GM12801 (cell line): ENCODE results near the gene PCDHA8.

ENCODE experiments used
- CTCF ChIP-seq: IDR thresholded peaks from one replicate; pipeline ENCODE4 v1.5.1; 2011; ENCODE audit warnings: control low read depth; ENCODE audit not compliant: insufficient read length; ENCODE audit errors: extremely low read depth

PCDHA8 gene

GRCh38 chr5:140840978-140841962 is at the start of gene PCDHA8:
Gene PCDHA8 (plus strand): TSS chr5:140841187. CDS start chr5:140841322, 135 bp downstream.
- TF ChIP-seq CTCF, result no peak

- TF ChIP-seq CTCF, result no peak
These were observed 46.3 kb upstream of the PCDHA8 start, which contains the start of gene PCDHA2 for GRCh38 chr5:140794595-140795258. Gene PCDHA2 (plus strand): TSS chr5:140794852.

GRCh38 chr5:140795259-140795641 is 45.7 kb upstream of the PCDHA8 start:
- no peak for TF ChIP-seq CTCF

GRCh38 chr5:140796718-140797095 is 44.3 kb upstream of the PCDHA8 start:
- no peak for TF ChIP-seq CTCF

- TF ChIP-seq CTCF, result no peak
These were observed 40.0 kb upstream of the PCDHA8 start, which contains the start of gene PCDHA3 for GRCh38 chr5:140800816-140801493. Gene PCDHA3 (plus strand): TSS chr5:140801057.

GRCh38 chr5:140801494-140801841 is 39.5 kb upstream of the PCDHA8 start:
- no peak for TF ChIP-seq CTCF

GRCh38 chr5:140802781-140803271 is 38.2 kb upstream of the PCDHA8 start:
- TF ChIP-seq CTCF, result no peak
